Spleen (tissue), 7 donors: ENCODE data around the gene ST13.

Source experiments
- POLR2A ChIP-seq, 3 donors: fragments of 450-650 bp; IDR thresholded peaks; one replicate each; pipeline ENCODE4 v1.5.1; 2017; ENCODE audit warnings: antibody characterized with exemption in 3 of 3, mild to moderate bottlenecking in 1 of 3
- POLR2AphosphoS5 ChIP-seq, 3 donors: sonication (generic); formaldehyde crosslinking; IDR thresholded peaks; one replicate each; pipeline ENCODE4 v1.5.1; 2017; ENCODE audit warnings: antibody characterized with exemption in 3 of 3
- TF ChIP-seq, protein P1 (sequence below), 11 experiments: fragments of 200-600 bp in 7 of 11; fragments of 450-650 bp in 4 of 11; sonication (generic) in 4 of 11; IDR thresholded peaks in 8 of 11; conservative IDR thresholded peaks in 3 of 11; 1 replicate in 7 of 11; 2 replicates in 4 of 11; pipeline versions ENCODE4 v1.4.0 to v1.8.0; 2016 to 2021; ENCODE audit warnings: antibody characterized with exemption in 11 of 11, inconsistent platforms in 4 of 11, mild to moderate bottlenecking in 1 of 11
- donor health status: DM: no; HTN: no; CAD: no; lungs with moderate emphysema.
- donor health status: DM: no; HTN: no; CAD: no.
- donor health status: DM: no; HTN: no; CAD: no.

DNA sequence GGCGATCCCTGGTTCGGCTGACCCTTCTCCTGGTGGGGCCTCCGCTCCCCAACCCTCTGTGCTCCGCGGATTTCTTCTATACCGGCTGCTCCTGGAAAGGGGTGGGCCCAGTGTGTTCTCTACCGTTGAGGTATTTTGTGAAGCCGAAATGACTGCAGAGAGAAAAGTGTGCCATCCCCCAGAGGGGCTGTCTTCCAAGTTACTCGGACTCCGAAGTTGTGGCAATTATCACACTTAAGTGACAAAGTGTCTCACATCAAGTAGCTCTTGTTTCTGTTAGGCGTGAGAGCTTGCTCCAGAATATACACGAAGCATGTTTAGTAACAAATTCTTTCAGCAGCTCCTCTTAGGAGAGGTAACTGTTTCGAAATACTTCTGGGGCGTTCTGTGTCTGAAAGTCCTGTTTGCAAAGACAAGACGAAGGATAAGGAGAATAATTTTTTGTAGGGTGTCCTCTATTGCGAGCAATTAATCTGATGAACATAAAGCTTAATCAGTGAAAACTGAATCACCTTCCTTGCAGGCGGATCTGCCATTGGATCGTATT, 943 bp upstream of the ST13 start:
- TF ChIP-seq, protein P1, sequence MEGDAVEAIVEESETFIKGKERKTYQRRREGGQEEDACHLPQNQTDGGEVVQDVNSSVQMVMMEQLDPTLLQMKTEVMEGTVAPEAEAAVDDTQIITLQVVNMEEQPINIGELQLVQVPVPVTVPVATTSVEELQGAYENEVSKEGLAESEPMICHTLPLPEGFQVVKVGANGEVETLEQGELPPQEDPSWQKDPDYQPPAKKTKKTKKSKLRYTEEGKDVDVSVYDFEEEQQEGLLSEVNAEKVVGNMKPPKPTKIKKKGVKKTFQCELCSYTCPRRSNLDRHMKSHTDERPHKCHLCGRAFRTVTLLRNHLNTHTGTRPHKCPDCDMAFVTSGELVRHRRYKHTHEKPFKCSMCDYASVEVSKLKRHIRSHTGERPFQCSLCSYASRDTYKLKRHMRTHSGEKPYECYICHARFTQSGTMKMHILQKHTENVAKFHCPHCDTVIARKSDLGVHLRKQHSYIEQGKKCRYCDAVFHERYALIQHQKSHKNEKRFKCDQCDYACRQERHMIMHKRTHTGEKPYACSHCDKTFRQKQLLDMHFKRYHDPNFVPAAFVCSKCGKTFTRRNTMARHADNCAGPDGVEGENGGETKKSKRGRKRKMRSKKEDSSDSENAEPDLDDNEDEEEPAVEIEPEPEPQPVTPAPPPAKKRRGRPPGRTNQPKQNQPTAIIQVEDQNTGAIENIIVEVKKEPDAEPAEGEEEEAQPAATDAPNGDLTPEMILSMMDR (IDR thresholded peaks at IDR 0.05 in 8 of 11, conservative IDR thresholded peaks at IDR 0.05 in 3 of 11): no peak
- TF ChIP-seq POLR2AphosphoS5 (IDR thresholded peaks at IDR 0.05): no peak
- TF ChIP-seq POLR2A (IDR thresholded peaks at IDR 0.05): no peak
